Embryonic facial prominence (tissue), 1 donor: Measurements from ENCODE around the gene CCP110.

Experiments
- DNase-seq: peaks from one replicate; pipeline ENCODE4 v3.0.0-alpha.2; 2016; ENCODE audit errors: extremely low spot score

CCP110 gene

GRCh38 chr16:19601083-19601976 lies 77.6 kb downstream of the CCP110 start:
- no peak for DNase-seq
